ENCODE results near the gene LIPE.

DNA sequence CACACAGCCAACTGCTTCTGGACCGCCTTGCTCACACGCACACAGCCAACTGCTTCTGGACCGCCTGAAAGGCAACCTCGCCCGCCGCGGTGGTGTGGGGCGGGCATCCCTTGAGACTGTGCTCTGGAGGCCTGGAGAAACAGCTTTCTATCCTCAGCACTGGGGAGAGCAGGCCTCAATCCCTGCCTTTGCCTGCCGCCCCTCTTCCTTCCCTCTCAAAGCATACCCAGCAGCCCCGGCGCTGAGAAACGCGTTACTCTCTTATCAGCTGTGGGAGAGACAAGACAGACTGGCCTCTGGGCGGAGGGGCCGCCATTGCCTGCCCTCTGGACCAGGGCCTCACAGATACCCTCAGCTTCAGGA, 2.9 kb downstream of the LIPE start:
- TF ChIP-seq EZH2 (IDR thresholded peaks at IDR 0.05; ENCODE audit: borderline replicate concordance, insufficient read depth, low read length, poor library complexity, severe bottlenecking), result no peak
- TF ChIP-seq, protein P1, sequence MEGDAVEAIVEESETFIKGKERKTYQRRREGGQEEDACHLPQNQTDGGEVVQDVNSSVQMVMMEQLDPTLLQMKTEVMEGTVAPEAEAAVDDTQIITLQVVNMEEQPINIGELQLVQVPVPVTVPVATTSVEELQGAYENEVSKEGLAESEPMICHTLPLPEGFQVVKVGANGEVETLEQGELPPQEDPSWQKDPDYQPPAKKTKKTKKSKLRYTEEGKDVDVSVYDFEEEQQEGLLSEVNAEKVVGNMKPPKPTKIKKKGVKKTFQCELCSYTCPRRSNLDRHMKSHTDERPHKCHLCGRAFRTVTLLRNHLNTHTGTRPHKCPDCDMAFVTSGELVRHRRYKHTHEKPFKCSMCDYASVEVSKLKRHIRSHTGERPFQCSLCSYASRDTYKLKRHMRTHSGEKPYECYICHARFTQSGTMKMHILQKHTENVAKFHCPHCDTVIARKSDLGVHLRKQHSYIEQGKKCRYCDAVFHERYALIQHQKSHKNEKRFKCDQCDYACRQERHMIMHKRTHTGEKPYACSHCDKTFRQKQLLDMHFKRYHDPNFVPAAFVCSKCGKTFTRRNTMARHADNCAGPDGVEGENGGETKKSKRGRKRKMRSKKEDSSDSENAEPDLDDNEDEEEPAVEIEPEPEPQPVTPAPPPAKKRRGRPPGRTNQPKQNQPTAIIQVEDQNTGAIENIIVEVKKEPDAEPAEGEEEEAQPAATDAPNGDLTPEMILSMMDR (IDR thresholded peaks at IDR 0.05; ENCODE audit: poor library complexity, severe bottlenecking), result no peak
- TF ChIP-seq REST (IDR thresholded peaks at IDR 0.05; ENCODE audit: borderline replicate concordance), result no peak

Measured in neural cell (in vitro differentiated cells).